HG02852 (cell line): Measurements from ENCODE around the gene CNPY2.

Experiments
- ATAC-seq: cut with Tn5 transposase; IDR thresholded peaks from one replicate; pipeline ENCODE4 v1.9.1; 2021; ENCODE audit warnings: mild to moderate bottlenecking, moderate library complexity; ENCODE audit not compliant: unreplicated experiment

Gene CNPY2

DNA sequence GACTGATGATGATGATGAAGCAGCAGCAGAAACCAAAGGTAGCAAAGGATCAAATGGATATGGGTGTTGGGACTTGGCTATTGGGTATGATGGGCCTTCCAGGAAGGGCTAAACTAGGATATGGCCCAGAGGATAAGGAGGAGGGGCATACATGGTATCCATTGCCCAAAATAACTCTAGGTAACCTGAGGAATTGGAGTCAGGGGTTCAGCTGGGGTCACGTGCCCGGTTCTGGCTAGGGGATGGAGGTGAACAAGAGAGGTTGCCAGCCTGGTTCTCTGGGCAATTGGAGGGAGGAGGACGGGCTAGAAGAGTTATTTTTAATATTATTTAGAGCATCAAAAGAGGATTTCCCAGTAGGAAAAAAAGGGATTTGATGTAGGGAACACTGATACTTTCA, 54.9 kb downstream of the CNPY2 start:
- ATAC-seq: no peak

DNA sequence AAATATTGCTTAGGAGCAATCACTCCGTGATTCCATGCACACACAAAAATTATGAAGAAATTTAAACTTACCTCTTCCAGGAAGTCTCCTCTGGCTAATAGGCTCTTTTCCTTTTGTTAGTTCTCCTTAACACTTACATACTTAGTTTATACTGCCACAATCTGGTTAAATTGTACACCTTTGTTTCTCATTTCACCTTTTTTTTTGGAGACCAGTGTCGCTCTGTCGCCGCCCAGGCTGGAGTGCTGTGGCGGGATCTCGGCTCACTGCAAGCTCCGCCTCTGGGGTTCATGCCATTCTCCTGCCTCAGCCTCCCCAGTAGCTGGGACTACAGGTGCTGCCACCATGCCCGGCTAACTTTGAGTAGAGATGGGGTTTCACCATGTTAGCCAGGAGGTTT, 55.4 kb downstream of the CNPY2 start:
- no peak for ATAC-seq
